ENCODE results near the gene CHAT.

Gene CHAT

DNA sequence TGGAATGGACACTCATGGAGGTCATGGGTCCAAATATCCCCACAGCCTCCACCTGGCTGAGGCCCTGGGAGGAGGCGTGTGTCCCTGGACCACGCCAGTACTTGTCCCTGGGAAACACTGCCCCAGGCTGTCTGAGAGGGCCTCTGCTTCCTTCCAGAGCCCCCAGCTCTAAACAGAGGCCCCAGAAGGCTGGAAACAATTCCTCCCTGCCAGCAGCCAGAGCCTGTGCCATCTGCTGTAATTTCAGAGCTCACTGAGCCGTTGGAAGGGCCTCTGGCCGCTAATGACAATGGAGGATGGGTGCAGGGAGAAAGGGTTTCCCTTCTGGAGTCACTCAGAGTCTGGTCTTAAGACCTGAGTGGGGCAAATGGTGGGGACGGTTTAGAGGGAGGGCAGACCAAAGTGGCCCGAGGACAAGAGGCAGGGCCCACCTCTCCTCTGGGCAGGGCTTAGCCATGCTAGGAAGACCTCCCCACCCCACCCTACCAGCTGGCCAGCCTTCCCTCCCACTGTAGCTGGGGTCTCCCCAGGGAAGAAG is 7.1 kb downstream of the CHAT start:
- no peaks in the 10 kb centered on the region for H3K9me3 ChIP-seq
- peaks cover 6% of the 10 kb centered on the region; the same call in 1 of the 2 replicates for H3K27me3 ChIP-seq (ENCODE audit: low read depth)
- H3K36me3 ChIP-seq (replicated peaks) = no peaks in the 10 kb centered on the region
- no peaks in the 10 kb centered on the region for H3K4me1 ChIP-seq
- no peak overlapping the region for H3K4me3 ChIP-seq
- DNase-seq (ENCODE audit: low spot score in 2 of 2) = no peak
- in situ Hi-C loops (cut with MboI; ENCODE audit: low sequenced_read_pairs) = no loop called here

DNA sequence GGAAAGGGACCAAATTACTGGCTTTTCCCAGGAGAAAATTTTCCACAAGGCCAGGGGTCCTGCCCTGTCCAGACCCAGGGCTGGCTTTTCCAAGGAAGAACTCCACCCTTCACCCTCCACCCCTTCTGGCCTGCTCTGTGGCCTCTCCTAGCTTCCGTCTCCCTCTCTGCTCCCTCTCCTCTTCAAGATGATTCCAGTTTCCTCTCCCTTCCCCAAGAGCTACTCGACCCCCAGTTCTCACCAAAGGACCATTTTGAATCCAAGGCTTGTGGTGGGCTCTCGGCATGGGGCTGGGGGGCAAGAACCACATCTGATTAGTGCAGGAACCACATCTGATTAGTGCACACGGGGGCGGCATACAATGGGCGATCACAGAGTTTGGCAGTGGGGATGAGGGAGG is 7.7 kb downstream of the CHAT start:
- DNase-seq (ENCODE audit: low spot score in 2 of 2) = no peak
- Histone ChIP-seq H3K9me3 (no peaks in the 10 kb centered on the region), H3K27me3 (ENCODE audit: low read depth) (peaks cover 6% of the 10 kb centered on the region; the same call in 1 of the 2 replicates), H3K4me3 (no peak overlapping the region), H3K36me3 (replicated peaks) (no peaks in the 10 kb centered on the region), H3K4me1 (no peaks in the 10 kb centered on the region)
- in situ Hi-C loops (cut with MboI; ENCODE audit: low sequenced_read_pairs) = no loop called here

DNA sequence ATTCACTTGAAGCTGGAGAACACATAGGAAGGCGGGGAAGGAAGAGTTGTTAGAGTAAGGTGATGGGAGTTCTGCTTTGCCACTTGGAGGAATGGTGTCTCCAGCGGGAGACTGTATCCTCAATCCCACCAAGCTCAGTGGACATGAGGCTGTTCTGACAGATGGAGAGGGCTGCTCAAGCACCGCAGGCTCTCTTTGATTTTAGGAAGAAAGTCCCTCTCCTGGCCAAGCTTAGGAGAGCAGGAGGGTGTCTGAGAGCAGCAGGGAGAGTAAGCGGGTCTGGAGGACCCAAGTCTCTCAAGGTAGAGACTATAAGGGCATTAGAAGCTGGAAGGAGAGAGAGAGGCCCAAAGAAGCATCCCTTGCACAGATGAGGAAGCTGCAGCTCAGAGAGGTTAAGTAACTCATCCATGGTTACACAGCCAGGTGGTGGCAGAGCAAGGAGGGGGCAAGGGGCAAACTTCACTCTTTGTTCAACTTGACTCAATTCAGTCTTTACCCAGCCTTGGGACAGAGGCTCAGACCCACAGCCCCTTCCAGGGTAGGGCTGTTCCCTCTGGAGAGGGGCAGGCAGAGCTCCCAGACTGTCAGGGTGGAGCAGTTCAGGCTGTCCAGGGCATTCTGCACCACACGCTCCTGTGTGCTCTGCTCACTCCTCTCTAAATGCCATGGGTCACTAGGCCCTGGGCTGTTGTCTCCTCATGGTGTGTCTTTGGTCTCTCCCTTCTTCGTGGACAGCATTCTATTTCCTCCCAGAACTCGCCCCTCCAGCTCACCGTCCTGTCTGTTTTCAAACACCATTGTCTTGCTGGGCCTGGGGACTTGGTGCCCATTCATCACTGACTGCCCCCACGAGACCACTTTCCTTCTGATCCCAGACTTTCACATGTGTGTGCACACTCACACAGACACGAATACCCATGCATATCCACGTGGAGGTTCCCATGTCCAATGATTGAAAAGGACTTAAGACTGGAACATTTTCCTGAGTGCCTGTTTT is 8.9 kb downstream of the CHAT start:
- Histone ChIP-seq H3K4me3 (no peak overlapping the region), H3K9me3 (no peaks in the 10 kb centered on the region), H3K27me3 (ENCODE audit: low read depth) (peaks cover 6% of the 10 kb centered on the region; the same call in 1 of the 2 replicates), H3K36me3 (replicated peaks) (no peaks in the 10 kb centered on the region), H3K4me1 (no peaks in the 10 kb centered on the region)
- in situ Hi-C loops (cut with MboI; ENCODE audit: low sequenced_read_pairs) = no loop called here
- DNase-seq (ENCODE audit: low spot score in 2 of 2) = no peak

DNA sequence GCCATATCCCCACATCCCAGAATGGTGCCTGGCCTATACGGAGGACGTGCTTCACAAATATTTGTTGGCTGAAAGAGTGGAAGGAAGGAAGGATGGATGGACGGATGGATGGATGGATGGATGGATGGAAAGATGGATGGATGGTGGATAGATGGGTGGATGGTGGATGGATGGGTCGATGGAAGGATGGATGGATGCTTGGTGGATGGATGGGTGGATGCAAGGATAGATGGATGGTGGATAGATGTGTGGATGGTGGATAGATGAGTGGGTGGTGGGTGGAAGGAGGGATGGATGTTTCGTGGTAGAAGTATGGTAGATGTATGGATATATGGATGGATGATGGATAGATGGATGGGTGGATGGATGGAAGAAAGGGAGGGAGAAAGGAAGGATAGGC is 10.8 kb downstream of the CHAT start:
- in situ Hi-C loops (cut with MboI; ENCODE audit: low sequenced_read_pairs) = no loop called here
- no peak for DNase-seq (ENCODE audit: low spot score in 2 of 2)
- Histone ChIP-seq H3K27me3 (ENCODE audit: low read depth) (peaks cover 3% of the 10 kb centered on the region; the same call in 1 of the 2 replicates), H3K4me3 (no peak overlapping the region), H3K9me3 (no peaks in the 10 kb centered on the region), H3K36me3 (replicated peaks) (no peaks in the 10 kb centered on the region), H3K4me1 (no peaks in the 10 kb centered on the region)

DNA sequence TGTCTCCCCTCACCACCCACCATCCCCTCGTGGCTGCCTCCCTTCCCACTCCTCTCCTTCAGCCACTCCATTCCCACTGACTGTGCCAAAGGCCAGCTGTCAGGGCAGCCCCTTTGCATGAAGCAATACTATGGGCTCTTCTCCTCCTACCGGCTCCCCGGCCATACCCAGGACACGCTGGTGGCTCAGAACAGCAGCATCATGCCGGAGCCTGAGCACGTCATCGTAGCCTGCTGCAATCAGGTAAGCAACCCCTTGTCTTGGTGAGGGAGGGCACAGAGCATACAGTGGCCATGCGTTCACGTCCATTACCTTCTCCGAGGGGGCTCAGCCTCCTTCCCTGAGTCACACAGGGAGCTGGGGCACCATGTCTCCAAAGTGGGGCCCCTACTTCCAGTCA is 11.6 kb downstream of the CHAT start:
- Histone ChIP-seq H3K4me3 (no peak overlapping the region), H3K27me3 (ENCODE audit: low read depth) (no peaks in the 10 kb centered on the region; the same call in 1 of the 2 replicates), H3K36me3 (replicated peaks) (no peaks in the 10 kb centered on the region), H3K4me1 (no peaks in the 10 kb centered on the region), H3K9me3 (no peaks in the 10 kb centered on the region)
- DNase-seq (ENCODE audit: low spot score in 2 of 2) = no peak
- in situ Hi-C loops (cut with MboI; ENCODE audit: low sequenced_read_pairs) = no loop called here

DNA sequence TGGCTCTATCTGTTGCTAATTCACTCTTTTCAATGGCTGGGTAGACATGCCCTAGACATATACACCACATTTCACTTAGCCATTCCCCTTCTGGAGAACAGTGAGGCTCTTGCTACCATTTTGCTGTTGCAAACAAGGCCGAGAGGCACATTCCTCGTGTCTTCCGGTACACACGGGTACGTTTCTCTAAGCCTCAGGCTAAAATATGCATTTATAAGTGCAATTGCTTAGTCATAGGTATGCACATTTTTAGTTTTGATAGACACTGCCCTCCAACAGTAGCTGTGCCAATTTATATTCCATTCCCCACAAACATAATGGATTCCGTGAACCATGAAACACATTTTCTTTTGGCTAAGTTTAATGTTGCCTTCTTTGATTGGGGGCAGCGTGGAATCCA is 13.2 kb downstream of the CHAT start:
- no peak for DNase-seq (ENCODE audit: low spot score in 2 of 2)
- Histone ChIP-seq H3K4me1 (no peaks in the 10 kb centered on the region), H3K36me3 (replicated peaks) (no peaks in the 10 kb centered on the region), H3K4me3 (no peak overlapping the region), H3K27me3 (ENCODE audit: low read depth) (no peaks in the 10 kb centered on the region), H3K9me3 (no peaks in the 10 kb centered on the region)
- in situ Hi-C loops (cut with MboI; ENCODE audit: low sequenced_read_pairs) = no loop called here

DNA sequence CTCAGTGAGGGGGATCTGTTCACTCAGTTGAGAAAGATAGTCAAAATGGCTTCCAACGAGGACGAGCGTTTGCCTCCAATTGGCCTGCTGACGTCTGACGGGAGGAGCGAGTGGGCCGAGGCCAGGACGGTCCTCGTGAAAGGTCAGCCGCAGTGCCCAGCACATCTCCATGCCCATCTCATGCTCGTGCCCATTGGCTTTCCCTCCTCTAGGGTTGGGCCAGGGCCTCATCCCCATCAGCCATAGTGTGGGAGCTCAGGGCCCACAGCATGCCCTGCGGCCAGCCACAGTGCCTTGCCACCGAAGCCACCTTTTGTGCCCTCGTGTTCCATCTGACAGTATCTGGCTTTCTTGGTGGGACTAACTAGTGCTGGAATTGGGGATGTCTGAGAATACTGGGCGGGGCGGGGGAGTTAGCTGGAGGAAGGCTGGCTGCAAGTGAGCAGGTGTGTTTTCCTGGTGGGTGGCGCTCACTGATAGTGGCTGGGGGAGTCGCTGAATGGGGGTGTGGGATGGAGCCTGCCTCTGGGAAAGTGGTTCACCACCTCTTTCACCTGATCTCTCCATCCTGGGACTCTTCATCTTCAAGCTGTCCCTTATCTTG is 13.9 kb downstream of the CHAT start:
- in situ Hi-C loops (cut with MboI; ENCODE audit: low sequenced_read_pairs) = no loop called here
- Histone ChIP-seq H3K4me1 (no peaks in the 10 kb centered on the region), H3K27me3 (ENCODE audit: low read depth) (no peaks in the 10 kb centered on the region), H3K4me3 (no peak overlapping the region), H3K36me3 (replicated peaks) (no peaks in the 10 kb centered on the region), H3K9me3 (no peaks in the 10 kb centered on the region)
- DNase-seq (ENCODE audit: low spot score in 2 of 2) = no peak

DNA sequence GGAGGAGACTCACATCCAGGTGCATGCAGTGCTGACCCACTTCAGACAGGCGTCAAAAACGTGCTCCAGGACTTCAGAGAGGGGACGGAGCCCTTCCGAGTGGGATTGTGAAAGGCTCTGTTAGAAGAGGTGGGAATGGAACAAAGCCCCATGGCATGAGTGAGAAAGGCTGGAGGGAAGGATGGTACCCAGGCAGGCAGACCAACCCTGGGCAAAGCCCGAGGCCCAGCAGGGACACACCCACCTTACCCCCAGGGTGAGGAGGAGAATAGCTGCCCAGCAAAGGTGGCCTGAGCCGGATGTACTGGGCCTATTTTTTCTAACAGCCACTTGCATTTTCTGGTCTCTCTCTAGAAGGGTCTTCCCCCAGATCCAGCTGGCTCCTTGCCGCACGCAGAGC is 14.8 kb downstream of the CHAT start:
- no peaks in the 10 kb centered on the region for H3K36me3 ChIP-seq (replicated peaks)
- no peak for DNase-seq (ENCODE audit: low spot score in 2 of 2)
- in situ Hi-C loops (cut with MboI; ENCODE audit: low sequenced_read_pairs) = no loop called here
- H3K4me1 ChIP-seq = no peaks in the 10 kb centered on the region
- no peak overlapping the region for H3K4me3 ChIP-seq
- H3K27me3 ChIP-seq (ENCODE audit: low read depth) = no peaks in the 10 kb centered on the region
- no peaks in the 10 kb centered on the region for H3K9me3 ChIP-seq

DNA sequence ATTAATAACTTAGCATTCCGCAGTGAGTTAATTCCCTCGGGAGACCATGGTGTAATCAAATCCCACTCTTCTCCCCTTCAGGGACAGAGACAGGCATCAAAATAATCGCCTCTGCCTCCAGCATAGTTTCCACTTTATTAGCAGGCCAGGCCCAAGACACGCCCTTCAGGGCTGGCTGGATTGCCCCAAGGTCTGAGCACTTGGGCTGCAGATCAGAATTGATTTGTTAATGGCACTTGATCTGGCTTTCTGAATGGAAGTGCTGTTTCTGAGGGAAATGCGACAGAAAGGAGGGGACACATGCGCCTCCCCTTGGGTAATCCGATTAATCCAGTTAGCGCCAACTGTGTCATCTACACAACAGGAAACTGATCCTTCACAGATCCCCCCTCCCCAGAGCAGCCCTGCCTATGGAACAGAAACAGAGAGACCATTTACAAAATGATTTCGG is 15.6 kb downstream of the CHAT start:
- DNase-seq (ENCODE audit: low spot score in 2 of 2) = peak in 1 of 2 experiments; percentile 6
- Histone ChIP-seq H3K4me1 (no peaks in the 10 kb centered on the region), H3K4me3 (no peak overlapping the region), H3K27me3 (ENCODE audit: low read depth) (no peaks in the 10 kb centered on the region), H3K9me3 (no peaks in the 10 kb centered on the region), H3K36me3 (replicated peaks) (no peaks in the 10 kb centered on the region)
- in situ Hi-C loops (cut with MboI; ENCODE audit: low sequenced_read_pairs) = no loop called here

DNA sequence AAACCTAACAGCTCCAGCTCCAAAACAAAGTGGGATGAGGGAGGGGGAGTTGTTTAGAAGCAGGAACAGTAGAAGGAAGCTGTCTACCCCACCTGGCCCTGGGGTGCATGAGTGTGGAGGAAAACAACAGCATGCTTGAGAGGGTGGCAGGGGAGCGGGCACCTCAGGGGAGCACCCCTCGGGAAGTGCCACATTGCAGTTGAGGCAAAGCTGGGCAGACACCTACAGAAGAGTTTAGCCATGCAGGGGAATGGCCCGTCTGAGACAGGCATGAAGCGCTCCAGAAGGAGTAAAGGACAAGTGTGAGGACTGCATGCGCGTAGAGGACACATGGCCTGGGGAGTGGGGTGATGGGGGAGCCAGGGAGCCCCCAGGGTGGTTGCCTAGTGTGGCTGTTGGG is 18.1 kb downstream of the CHAT start:
- no peak for DNase-seq (ENCODE audit: low spot score in 2 of 2)
- H3K27me3 ChIP-seq (ENCODE audit: low read depth) = no peaks in the 10 kb centered on the region
- H3K9me3 ChIP-seq = no peaks in the 10 kb centered on the region
- H3K4me3 ChIP-seq = no peak overlapping the region
- no peaks in the 10 kb centered on the region for H3K36me3 ChIP-seq (replicated peaks)
- H3K4me1 ChIP-seq = no peaks in the 10 kb centered on the region
- in situ Hi-C loops (cut with MboI; ENCODE audit: low sequenced_read_pairs) = no loop called here

DNA sequence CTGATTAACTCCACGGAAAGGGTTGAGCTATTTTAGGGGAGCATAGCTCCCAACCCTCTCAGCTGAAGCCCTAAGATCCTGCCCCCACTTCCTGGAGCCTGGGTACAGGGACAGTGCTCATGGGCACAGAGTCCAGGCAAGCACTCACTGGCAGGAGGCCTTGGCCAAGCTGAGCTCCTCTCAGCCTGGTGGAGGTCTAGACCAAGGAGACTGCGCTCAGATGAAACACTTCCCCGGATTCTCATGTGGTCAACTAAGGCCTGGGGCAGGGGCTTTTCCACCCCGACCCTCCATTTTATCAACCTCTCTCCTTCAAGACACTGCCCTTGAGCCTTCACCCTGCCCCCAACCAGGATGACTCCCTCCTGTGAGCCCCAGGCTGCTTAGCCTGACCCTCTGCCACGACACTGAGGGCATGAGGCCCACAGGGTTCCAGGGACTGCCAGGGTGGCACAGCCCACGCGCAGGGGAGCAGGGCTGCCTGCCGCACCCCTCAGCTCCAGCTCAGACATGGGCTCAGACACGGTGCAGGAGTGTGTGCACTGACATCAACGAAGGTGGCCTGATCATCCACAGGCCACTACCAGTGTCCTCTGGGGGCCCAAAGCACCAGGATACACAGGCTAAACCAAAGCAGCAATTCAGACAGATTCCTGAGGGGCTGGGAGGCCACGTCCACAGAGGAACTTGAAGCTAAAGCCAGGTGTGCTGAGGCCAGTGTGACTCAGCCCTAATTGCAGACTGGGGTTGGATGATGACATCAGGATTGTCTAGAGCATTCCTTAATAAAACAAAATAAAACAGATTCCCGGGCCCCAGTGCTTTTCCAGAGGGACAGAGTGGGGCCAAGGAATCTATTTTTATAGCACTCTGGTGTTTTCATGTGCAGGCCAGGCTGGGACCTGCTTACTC is 18.8 kb downstream of the CHAT start:
- DNase-seq (ENCODE audit: low spot score in 2 of 2) = no peak
- no peaks in the 10 kb centered on the region for H3K4me1 ChIP-seq
- no peak overlapping the region for H3K4me3 ChIP-seq
- H3K9me3 ChIP-seq = no peaks in the 10 kb centered on the region
- in situ Hi-C loops (cut with MboI; ENCODE audit: low sequenced_read_pairs) = no loop called here
- no peaks in the 10 kb centered on the region for H3K36me3 ChIP-seq (replicated peaks)
- H3K27me3 ChIP-seq (ENCODE audit: low read depth) = peaks cover 3% of the 10 kb centered on the region; the same call in 1 of the 2 replicates

DNA sequence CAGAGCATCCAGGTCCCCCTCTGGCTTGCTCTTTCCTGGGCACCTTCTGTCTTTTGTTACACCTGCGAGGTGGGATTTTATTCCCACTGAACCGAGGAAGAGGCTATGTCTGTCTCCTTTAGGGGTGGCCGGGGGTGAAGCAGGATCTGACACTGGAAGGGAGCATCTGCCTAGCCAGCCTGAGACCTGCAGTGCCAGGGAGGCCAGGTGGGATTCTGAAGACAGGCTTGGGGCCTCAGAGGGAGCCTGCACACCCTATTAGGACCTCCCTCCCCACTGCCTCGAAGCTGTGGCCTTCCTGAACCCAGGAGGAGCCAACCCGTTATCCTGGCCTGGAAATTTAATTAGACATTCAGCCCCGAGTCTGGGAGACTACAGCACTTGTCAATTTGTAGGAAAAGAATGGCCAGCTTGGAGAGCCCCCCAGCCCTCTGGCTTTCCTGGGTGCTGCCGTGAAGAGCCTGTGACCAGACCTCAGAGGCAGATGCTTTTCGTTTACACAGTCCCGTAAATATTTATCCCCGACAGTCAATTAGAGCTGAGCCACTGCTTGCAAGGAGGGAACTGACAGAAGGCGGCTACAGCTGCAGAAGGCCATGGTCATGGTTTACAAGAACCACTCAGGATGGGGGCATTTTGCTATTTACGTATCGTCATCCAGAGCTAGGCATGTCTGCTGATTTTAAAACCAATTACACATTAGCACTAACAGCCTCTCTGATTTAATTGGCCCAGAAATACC is 19.7 kb downstream of the CHAT start:
- peaks cover 9% of the 10 kb centered on the region; the same call in 1 of the 2 replicates for H3K27me3 ChIP-seq (ENCODE audit: low read depth)
- DNase-seq (ENCODE audit: low spot score in 2 of 2) = no peak
- no peaks in the 10 kb centered on the region for H3K9me3 ChIP-seq
- in situ Hi-C loops (cut with MboI; ENCODE audit: low sequenced_read_pairs) = no loop called here
- no peak overlapping the region for H3K4me3 ChIP-seq
- no peaks in the 10 kb centered on the region for H3K4me1 ChIP-seq
- H3K36me3 ChIP-seq (replicated peaks) = no peaks in the 10 kb centered on the region

Measured in HAP-1 (cell line).